Stimulated activated CD8-positive, alpha-beta memory T cell treated with anti-CD3 and anti-CD28 coated beads, Interleukin-15, amount 100 ng/mL, for 24 hours (primary cell): ENCODE measurements around the gene ZNF71.
"Not testable (repeated sequence)": the region's sequence is repeated elsewhere in the genome, so short reads cannot be mapped to it uniquely, and the experiment has no call there.

ENCODE experiments used
- DNase-seq: peaks from one replicate; pipeline ENCODE4 v3.0.0-alpha.2; 2020; ENCODE audit warnings: low read depth

ZNF71 gene

DNA sequence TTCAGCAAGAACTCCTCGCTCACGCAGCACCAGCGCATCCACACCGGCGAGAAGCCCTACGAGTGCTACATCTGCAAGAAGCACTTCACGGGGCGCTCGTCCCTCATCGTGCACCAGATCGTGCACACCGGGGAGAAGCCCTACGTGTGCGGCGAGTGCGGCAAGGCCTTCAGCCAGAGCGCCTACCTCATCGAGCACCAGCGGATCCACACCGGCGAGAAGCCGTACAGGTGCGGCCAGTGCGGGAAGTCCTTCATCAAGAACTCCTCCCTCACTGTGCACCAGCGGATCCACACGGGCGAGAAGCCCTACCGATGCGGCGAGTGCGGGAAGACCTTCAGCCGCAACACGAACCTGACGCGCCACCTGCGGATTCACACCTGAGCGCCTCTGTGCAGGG lies 27.3 kb downstream of the ZNF71 start:
- no peak for DNase-seq

DNA sequence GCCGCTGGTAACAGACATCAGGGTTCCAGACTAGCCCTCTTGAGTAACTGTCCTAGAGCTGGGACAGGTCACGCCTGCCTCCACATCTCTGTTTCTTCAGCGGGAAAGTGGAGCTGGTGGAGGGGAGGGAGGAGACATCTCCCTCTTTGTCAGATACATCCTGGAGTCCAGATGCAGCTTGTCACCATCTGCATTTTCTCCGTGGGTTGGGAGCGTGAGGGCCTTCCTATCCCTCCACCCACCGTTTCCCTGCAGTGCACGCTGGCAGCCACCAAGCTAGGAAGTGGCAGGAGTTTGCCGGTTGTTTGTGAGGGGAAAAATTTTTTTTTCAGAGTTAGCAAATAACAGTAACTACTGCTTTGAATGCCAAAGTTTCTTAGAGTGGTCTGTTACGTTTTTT lies 27.9 kb downstream of the ZNF71 start:
- DNase-seq = no peak

DNA sequence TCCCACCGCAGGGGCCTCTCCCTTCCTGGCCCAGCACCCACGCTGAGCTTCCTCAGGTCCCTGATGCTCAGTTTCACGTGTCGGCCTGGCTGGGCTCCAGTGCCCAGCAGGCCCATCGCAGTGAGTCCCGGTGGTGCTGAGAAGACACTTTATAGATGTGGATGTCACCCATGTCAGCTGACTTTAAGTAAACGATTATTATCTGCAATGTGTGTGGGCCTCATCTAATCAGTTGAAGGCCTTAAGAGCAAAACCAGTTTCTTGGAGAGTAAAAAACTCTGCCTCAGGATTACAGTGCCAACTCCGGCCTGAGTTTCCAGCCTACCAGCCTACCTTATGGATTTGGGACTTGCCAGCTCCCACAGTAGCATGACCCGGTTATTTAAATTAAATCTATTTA lies 30.6 kb downstream of the ZNF71 start:
- DNase-seq = no peak

DNA sequence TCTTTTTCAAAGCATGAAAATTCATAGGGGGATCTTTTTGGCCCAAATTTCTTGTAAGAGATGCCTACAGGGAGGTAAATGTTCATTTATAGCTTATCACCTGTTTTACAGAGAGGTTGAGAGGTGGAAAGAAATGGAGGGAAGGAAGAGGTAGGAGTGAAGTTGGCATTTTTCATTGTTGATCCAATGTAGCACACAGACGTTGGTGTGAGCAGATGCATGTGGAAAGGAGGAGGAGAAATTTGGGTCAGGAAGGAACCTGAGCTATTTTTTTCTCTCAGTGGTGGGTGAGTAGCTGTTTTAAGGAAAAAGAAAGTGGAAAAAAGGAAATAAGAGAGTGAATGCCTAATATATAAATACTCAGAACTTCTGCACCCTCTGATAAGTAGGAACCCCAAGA lies 37.9 kb downstream of the ZNF71 start:
- DNase-seq = no peak

DNA sequence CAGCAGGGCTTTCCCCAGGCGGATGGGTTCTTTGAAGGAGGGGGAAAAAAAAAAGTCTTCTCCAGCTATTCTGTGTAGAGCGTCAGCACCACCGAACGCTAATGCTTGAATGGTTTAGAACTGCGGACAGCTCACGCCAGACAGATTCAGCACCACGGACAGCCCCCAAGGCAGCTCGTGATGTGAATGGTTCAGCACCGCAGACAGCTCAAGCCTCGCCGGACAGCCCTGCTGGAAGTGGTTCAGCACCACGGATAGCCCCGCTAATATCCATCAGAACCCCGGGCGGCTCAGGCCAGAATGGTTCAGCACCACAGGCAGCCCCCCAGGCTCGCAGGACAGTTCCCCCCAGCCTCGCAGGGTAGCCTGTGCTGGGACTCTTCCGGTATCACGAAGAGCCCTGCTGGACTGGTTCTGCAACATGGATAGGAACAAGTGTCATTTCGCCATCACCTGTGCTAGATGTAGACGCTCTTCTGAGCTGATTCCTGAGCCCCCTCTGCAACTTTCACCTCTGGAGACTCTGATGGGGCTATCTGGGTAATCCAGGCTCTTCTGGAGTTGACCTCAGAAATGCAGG lies 43.0 kb downstream of the ZNF71 start:
- DNase-seq = no peak

DNA sequence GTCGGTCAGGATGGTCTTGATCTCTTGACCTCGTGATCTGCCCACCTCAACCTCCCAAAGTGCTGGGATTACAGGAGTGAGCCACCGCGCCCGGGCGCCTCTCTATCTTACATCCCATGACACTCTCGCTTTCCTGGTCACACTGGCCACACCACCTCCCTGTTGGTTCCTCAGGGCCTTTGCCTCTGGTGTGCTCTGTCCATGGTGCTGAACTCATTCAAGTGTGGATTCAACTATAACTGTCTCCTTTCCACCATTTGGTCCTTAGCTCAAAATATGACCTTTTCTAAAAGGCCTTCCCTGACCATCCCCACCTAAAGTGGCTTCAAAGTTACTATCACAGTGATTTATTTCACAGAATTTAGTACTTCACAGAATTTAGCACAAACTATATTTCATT lies 44.1 kb downstream of the ZNF71 start:
- no peak for DNase-seq

DNA sequence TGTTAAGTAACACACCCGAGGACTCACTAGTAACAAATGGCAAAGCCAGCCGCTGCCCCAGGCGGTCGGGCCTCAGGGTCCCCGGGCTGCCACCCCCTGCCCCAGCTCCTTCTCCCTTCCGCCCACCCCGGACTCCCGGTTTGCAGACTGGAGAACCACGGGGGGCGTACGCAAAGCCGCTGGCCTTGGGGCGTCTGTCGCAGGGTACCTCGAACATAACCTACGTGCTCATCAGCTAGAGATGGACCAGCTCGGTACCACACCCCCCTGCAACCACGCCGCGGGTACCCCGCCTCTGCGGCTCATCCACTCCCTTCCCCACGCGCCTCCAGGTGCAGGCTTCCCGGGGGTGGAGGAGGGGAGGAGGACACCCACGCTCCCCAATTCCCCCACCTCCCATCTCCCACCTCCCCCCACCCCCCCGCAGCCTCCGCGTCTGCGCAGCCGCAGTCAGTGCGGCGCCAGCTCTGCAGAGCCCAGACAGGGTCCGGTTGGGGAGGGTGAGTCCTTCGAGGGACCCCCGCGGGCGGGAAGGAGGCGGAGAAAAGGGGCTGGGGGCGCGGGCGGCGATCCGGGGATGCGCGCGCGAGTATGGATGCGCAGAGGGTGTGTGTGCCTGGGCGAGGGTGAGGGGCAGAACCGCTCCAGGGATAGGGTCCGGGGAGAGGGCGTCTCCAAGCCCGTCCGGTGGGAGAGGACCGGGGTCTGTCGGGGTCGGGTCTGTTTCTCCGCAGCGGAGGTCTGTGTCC lies 47.8 kb downstream of the ZNF71 start, which contains the start of gene SMIM17:
Gene SMIM17, plus strand, starts transcription at position 449 of the 749 bp plus-strand sequence. CDS start 2,509 bp downstream, outside the sequence.
- no peak for DNase-seq

DNA sequence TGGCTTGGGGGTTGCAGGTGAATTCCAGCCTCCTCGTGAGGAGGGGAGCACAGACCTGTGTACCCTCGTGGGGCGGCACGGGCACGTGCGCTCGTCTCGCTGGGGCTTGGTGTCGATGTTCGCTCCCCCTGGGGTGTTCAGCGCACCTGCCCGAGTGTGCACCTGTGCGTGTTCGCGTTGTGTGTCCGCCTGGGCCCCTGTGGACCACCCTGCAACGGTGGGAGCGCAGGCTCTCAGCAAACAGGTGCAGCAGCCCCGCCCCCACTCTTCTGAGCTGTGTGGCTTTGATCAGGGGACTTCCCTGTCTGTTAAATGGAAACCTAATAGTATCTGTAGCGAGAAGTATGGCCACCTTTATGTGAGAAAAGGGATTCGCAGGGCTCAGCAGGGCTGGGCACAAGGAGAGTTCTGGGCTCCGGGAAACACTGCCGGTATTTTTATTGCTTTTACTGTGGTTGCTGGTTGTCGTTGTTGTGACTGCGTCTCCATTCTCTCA lies 48.4 kb downstream of the ZNF71 start:
- no peak for DNase-seq

DNA sequence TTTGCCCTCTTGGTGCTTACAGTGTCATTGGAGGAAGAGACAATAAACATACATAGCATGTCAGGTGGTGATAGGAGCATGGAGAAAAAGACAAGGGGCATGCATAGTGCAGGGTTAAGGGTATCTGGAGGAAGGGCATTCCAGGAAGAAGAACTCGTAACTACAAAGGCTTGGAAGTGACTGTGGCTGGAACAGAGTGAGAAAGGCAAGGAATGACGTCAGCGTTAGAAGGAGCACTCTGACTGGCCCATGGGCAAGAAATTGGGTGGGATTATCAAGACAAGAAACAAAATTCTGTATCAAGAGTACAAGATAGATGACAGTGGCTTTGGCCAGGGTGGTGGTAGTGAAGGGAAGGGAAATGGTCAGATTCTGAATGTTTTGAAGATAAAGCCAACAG lies 59.0 kb downstream of the ZNF71 start:
- DNase-seq = no peak

DNA sequence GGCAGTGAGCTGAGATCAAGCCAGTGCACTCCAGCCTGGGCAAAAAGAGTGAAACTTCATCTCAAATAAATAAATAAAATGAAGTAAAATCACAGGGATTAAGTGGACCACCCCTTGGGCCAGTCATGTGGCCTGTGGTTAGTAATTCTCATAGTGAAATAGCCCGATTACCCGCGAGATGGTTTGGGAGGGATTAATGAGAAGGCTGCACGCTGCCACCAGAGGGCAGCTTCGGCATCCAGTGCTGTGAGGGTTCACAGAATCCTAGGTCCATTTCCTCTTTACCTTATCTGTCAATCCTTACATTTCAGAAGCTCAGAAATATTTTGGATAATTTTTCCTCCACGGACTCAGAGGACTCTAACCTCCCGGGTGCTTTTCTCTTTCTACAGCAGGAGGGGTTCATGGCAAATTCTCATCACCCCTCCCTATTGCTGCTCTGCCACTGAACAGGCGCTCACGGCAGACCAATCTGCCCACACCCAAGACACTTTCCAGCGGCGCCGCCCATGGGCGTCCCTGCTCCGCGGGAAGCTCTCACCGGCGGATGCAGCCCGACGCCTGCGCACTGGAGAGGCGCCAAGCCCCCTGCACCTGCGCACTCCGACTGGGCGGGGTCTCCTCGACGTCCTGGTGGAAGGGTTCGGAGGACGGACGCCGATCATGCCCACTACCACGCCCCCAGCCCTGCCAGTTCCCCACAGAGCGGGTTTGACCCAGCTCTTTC lies 65.4 kb downstream of the ZNF71 start:
- no peak for DNase-seq

DNA sequence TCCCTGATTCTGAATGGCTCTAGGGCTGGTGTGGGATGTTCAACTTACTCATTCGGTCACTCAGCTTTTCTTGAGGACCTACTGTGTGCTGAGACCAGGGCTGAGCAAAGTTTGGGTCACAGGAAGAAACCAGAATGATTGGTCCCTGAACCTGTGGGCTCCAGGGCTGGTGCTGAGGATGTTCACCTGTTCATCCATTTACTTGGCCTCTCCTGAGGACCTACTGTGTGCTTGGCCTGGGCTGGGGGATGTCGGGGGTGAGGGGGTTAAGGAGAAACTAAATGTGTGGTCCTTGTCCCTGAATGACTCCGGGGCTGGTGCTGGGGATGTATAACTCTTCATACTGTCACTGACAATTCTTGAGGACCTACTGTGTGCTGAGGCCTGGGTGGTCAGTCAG lies 66.1 kb downstream of the ZNF71 start:
- no peak for DNase-seq

DNA sequence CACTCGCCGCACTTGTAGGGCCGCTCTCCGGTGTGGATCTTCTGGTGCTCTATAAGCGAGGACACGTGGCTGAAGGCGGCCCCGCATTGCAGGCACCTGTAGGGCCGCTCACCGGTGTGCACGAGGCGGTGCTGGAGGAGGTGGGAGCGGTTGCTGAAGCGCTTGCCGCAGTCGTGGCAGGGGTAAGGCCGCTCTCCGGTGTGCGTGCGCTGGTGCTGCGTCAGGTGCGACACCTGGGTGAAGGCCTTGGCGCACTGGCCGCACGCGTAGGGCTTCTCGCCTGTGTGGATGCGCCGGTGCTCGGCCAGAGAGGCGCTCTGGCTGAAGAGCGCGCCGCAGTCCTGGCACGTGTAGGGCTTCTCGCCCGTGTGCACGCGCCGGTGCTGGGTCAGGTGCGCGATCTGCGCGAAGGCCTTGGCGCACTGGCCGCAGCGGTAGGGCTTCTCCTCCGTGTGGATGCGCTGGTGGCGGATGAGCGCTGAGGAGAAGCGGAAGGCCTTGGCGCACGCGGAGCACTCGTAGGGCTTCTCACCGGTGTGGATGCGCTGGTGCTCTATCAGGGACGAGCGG lies 68.9 kb downstream of the ZNF71 start:
- DNase-seq = no peak

DNA sequence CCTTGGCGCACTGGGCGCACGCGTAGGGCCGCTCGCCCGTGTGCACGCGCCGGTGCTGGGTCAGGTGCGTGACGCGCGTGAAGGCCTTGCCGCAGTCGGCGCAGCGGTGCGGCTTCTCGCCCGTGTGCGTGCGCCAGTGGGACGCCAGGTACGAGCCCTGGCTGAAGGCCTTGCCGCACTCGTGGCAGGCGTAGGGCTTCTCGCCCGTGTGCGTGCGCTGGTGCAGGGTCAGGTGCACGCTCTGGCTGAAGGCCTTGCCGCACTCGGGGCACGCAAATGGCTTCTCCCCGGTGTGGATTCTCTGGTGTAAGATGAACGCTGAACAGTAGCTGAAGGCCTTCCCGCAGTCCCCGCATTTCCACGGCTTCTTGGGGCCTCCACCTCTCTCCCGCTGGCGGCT lies 69.4 kb downstream of the ZNF71 start:
- DNase-seq = no peak

DNA sequence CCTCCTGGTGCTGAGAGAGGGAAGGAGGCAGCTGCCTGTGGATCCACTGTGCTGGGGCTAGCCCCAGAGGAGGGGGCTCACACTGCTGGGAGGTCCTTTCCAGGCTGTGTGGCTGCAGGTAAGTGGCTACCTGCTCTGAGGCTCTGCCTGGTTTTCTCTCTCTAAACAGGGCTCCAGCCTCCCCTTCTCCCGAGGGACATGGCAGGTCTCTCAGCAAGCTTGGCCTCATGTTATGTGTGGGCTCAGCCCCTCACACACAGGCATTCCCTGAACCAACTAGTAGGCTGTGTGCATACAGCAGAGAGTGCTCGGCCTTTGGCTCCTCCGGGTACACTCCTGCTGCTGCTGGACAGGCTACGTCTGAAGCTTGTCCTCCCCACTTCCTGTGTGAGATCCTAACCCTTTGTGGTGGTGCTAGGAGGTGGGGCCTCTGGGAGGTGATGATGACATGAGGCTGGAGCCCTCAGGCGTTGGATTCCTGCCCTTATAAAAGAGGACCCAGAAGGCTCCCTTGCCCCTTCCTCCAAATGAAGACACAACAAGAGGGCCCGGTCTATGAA lies 72.3 kb downstream of the ZNF71 start:
- no peak for DNase-seq

DNA sequence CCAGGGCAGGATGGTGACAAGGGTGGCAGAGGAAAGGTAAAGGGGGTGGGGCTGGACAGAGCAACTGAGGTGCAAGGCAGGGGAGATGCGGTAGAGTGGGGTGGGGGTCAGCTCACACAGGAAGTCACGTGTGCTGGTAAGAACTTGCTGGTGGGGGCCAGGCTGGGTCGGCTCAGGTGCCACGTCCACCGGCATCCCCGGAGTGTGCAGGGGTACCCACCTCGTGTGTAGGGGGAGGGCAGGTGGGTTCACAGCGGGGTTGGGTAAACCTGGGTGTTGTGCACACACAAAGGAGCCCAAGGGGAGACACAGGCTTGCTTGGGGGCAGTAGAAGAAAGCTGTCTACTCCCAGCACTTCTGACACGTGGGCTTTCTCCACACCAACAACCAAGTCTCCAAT lies 73.6 kb downstream of the ZNF71 start:
- DNase-seq = no peak

DNA sequence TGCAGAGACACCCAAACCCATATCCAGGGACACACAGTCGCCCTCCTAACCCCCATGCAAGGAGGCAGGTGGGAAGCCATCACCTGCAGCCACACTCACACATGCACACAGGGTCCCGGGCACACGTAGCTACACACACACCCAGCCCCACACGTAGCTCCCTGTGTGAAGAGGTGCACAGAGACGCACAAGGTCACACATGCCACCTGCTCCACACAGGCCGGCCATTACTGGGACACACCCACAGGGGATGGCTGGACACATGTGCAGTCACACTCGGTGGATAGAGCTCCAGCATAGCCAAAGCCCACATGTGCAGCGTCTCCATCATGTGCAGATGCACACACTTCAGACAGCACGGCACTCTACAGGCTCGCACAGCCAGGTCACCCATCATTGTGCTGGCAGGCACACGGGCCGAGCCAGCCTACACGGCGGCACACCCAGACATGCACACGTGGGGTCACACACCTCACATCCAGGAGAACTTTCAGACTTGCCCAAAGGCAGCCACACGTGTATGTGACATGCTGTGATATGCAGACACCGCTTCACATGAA lies 75.4 kb downstream of the ZNF71 start:
- DNase-seq = no peak

DNA sequence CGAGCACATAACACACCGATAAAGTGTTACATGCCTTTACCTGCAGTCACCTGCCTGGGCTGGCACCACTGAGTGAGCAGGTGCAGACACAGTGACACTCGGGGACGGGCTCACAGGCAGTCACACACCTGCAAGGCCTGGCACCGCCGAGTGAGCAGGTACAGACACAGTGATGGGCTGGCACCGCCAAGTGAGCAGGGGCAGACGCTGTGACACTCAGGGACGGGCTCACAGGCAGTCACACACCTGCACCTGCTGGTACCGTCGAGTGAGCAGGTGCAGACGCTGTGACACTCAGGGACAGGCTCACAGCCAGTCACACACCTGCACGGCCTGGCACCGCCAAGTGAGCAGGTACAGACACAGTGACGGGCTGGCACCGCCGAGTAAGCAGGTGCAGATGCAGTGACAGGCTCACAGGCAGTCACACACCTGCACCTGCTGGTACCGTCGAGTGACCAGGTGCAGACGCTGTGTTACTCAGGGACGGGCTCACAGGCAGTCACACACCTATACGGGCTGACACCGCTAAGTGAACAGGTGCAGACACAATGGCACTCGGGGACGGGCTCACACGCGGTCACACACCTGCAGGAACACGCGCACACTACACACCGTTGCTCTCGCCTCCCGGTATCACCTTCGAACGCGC lies 76.0 kb downstream of the ZNF71 start:
- DNase-seq = no peak

DNA sequence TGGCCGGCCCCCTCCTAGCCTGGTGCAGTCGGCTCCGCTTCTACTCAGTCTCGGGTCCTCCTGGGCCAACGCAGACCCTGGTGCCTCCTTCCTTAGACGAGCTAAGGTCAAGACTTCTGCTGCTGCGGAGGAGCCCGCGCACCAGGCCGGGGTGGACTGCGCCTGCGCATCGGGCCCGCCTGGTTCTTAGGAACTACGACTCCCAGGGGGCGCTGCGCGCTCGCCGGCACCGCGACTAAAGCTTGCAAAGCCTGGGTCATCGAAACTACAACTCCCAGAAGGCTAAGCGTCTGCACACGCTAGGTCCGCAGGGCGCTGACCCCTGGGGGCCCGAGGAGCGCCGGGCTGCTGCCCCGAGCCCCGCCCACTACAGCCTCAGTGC lies 76.5 kb downstream of the ZNF71 start, which contains the start of gene ZNF835:
Gene ZNF835, minus strand, starts transcription at position 145 of the 382 bp plus-strand sequence. CDS start 6,559 bp downstream, outside the sequence.
- peak; percentile 69 for DNase-seq

DNA sequence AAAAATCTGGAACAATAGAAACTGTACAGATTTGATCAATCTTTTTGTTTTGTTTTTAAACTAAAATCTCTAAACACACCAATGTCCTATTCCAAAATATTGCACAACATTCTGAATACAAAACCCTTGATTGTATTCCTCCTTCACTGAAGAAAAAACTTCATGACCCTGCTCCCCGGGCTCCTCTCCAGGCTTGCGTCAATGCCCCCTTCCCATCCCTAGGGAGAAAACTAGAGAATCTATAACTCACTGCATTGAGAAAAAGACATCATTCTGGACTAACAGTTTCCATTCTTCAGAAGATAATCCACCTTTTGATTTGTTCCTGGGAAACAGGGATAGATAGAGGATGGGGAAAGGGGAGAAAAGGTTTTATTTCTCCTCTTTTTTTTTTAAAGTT lies 77.5 kb downstream of the ZNF71 start:
- DNase-seq = not testable (repeated sequence)
